Activated CD8-positive, alpha-beta T cell treated with anti-CD3 and anti-CD28 coated beads for 36 hours (primary cell): ENCODE measurements around the gene LRP1B. TPM values are rescaled to one million over a fixed set of nuclear protein-coding genes. Genes with fewer than 3 reads are reported as not detected.
"Not testable (repeated sequence)": the region's sequence is repeated elsewhere in the genome, so short reads cannot be mapped to it uniquely, and the experiment has no call there.

Experiments used
- ATAC-seq: fragments of 200-7000 bp; cut with Tn5 transposase; one replicate; pipeline ENCODE4 v1.10.0; 2021; ENCODE audit warnings: mild to moderate bottlenecking, moderate library complexity
- CTCF ChIA-PET: fragments of 350-600 bp; sonication (Branson Sonifier 250); formaldehyde crosslinking; loops from one replicate; lab custom pipeline; 2021; ENCODE audit warnings: antibody characterized with exemption; lab: Charles Lee
- POLR2A ChIA-PET: fragments of 350-600 bp; sonication (Branson Sonifier 250); formaldehyde crosslinking; loops from one replicate; lab custom pipeline; 2021; ENCODE audit warnings: antibody characterized with exemption; lab: Charles Lee
- DNase-seq: peaks from one replicate; pipeline ENCODE4 v3.0.0-alpha.2; 2020
- H3K27ac Mint-ChIP-seq: one replicate; pipeline ENCODE4 v1.8.0; 2021; ENCODE audit warnings: mild to moderate bottlenecking, mixed read lengths
- H3K27me3 Mint-ChIP-seq: one replicate; pipeline ENCODE4 v1.8.0; 2021; ENCODE audit warnings: mixed read lengths
- H3K36me3 Mint-ChIP-seq: one replicate; pipeline ENCODE4 v1.8.0; 2021; ENCODE audit warnings: low read depth, mixed read lengths
- H3K4me1 Mint-ChIP-seq: one replicate; pipeline ENCODE4 v1.8.0; 2021; ENCODE audit warnings: low read depth, mixed read lengths
- H3K4me3 Mint-ChIP-seq: one replicate; pipeline ENCODE4 v1.8.0; 2021; ENCODE audit warnings: mild to moderate bottlenecking, moderate library complexity, mixed read lengths
- H3K9me3 Mint-ChIP-seq: one replicate; pipeline ENCODE4 v1.8.0; 2021; ENCODE audit warnings: mixed read lengths
- intact Hi-C: fragments of 100-400 bp; cut with micrococcal nuclease; formaldehyde crosslinking; loops from one replicate; pipeline ENCODE4 v1.10.0; 2022
- total RNA-seq, 2 experiments: library from RNA; stranded (reverse); gene quantifications; one replicate each; pipeline ENCODE4 v1.2.3, GENCODE V29; 2021
- TF ChIP-seq, protein P1 (sequence below): fragments of 200-600 bp; IDR thresholded peaks from one replicate; pipeline ENCODE4 v1.8.0; 2022; ENCODE audit warnings: antibody characterized with exemption, mild to moderate bottlenecking

The LRP1B gene
- total RNA-seq, 2 experiments from 2014 or later: not detected

DNA sequence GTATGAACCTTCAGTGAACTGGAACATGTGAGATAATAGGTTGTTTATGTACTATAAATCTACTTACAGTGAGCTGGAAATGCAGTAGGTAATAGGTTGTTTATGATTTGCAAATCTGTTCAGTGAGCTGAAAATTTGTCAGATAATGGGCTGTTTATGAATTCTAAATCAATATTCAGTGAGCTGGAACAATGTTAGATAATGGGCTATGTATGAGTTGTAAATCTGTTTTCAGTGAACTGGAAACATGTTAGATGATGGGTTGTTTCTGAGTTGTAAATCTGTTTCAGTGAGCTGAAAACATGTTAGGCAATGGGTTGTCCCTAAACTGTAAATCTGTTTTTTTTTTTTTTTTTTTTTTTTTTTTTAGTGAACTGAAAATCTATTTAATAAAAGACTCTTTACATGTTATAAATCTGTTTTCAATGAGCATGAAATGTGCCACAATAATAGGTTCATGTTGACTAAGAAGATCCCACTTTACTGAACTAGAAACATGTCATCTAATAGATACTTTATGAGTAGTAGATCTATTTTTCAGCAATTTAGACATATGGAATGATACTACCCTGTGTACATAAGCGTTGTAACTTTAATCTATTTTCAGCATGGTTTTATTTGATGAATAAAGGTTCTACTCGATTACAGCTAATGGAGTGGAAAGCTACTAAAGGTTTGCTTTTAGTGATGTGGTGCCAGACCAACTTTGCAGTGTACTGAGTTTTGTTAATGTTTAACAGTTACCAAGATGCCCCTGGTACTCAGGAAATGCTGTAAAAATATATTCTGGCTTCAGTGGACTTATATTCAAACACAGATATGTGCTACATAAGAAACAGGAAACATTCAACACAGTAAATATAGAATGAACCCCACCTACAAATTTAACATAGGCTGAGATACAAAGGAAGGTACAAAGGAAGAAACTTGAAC lies 1471.8 kb downstream of the LRP1B start:
- ChIA-PET POLR2A (no interaction called here), CTCF (no interaction called here)
- no peaks in the 10 kb centered on the region for H3K36me3 Mint-ChIP-seq
- ATAC-seq: no peak
- no peaks in the 10 kb centered on the region for H3K27me3 Mint-ChIP-seq
- no peak for DNase-seq
- peaks cover 7% of the 10 kb centered on the region for H3K9me3 Mint-ChIP-seq
- H3K4me1 Mint-ChIP-seq: no peaks in the 10 kb centered on the region
- no peak overlapping the region for H3K4me3 Mint-ChIP-seq
- TF ChIP-seq, protein P1, sequence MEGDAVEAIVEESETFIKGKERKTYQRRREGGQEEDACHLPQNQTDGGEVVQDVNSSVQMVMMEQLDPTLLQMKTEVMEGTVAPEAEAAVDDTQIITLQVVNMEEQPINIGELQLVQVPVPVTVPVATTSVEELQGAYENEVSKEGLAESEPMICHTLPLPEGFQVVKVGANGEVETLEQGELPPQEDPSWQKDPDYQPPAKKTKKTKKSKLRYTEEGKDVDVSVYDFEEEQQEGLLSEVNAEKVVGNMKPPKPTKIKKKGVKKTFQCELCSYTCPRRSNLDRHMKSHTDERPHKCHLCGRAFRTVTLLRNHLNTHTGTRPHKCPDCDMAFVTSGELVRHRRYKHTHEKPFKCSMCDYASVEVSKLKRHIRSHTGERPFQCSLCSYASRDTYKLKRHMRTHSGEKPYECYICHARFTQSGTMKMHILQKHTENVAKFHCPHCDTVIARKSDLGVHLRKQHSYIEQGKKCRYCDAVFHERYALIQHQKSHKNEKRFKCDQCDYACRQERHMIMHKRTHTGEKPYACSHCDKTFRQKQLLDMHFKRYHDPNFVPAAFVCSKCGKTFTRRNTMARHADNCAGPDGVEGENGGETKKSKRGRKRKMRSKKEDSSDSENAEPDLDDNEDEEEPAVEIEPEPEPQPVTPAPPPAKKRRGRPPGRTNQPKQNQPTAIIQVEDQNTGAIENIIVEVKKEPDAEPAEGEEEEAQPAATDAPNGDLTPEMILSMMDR: no peak
- intact Hi-C loops: no loop called here
- no peak overlapping the region for H3K27ac Mint-ChIP-seq

DNA sequence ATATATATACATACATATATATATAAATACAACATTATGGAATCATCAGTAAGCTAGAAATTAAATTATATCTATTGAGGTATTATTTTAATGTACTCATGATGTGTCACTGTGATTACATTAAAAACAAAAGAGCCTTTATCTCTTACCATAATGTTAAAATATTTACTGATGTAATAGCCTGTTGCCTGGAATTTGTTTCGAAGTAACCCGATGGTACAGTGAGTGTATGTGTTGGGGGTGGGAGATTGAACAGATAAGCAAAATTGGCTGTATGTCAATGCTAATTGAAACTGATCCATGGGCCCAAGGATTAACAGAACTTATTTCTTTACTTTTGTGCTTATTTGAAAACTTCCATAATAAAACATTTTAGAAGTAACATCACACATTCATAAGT lies 1473.2 kb downstream of the LRP1B start:
- TF ChIP-seq, protein P1: no peak
- POLR2A ChIA-PET: no interaction called here
- H3K4me3 Mint-ChIP-seq: no peak overlapping the region
- no peaks in the 10 kb centered on the region for H3K36me3 Mint-ChIP-seq
- ATAC-seq (no peak), DNase-seq (no peak)
- CTCF ChIA-PET: no interaction called here
- peaks cover 10% of the 10 kb centered on the region for H3K9me3 Mint-ChIP-seq
- no peaks in the 10 kb centered on the region for H3K4me1 Mint-ChIP-seq
- no peaks in the 10 kb centered on the region for H3K27me3 Mint-ChIP-seq
- no peak overlapping the region for H3K27ac Mint-ChIP-seq
- intact Hi-C loops: no loop called here

DNA sequence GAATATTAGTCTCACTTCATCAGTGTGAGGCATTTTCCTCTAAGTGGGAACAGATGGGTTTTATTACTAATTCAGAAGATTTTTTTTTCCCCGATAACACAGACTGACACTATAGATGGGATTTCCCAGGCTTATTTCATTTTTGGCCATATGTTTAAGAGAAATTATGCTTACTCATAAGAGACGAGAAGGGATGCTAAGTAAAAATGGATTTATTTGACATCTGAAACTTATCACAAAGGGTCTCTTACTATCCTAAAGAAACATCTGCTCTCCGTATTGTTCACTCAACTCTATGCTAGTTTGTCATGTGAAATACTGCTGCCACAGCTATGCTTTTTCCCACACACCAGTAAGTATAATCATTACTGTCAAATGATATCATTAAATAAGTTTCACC lies 1476.3 kb downstream of the LRP1B start:
- Mint-ChIP-seq H3K27ac (no peak overlapping the region), H3K36me3 (no peaks in the 10 kb centered on the region), H3K27me3 (no peaks in the 10 kb centered on the region), H3K4me3 (no peak overlapping the region), H3K9me3 (peaks cover 9% of the 10 kb centered on the region), H3K4me1 (no peaks in the 10 kb centered on the region)
- POLR2A ChIA-PET: no interaction called here
- CTCF ChIA-PET: no interaction called here
- ATAC-seq (no peak), DNase-seq (no peak)
- TF ChIP-seq, protein P1: no peak
- intact Hi-C loops: no loop called here

DNA sequence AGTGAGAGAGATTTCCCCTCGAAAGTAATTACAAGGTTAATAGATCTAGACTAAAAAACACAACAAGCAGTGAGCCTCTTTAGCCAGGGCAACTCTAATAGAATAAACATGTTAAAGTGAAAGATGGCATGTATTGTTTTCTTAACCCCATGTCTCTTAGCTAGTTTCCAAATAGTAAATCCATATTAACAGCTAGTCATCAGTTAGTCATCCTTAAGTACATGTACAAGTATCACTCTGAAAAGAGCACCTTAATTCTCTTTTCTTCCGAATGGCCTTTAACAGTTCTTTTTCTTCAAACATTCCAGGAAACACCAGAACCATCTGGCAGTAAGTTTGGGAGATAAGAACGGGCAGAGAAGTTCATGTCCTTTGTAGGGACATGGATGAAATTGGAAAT lies 1480.0 kb downstream of the LRP1B start:
- CTCF ChIA-PET: no interaction called here
- H3K27me3 Mint-ChIP-seq: no peaks in the 10 kb centered on the region
- no peak overlapping the region for H3K4me3 Mint-ChIP-seq
- H3K36me3 Mint-ChIP-seq: no peaks in the 10 kb centered on the region
- H3K4me1 Mint-ChIP-seq: no peaks in the 10 kb centered on the region
- intact Hi-C loops: no loop called here
- H3K9me3 Mint-ChIP-seq: peaks cover 8% of the 10 kb centered on the region
- DNase-seq (no peak), ATAC-seq (no peak)
- POLR2A ChIA-PET: no interaction called here
- no peak overlapping the region for H3K27ac Mint-ChIP-seq
- TF ChIP-seq, protein P1: no peak

DNA sequence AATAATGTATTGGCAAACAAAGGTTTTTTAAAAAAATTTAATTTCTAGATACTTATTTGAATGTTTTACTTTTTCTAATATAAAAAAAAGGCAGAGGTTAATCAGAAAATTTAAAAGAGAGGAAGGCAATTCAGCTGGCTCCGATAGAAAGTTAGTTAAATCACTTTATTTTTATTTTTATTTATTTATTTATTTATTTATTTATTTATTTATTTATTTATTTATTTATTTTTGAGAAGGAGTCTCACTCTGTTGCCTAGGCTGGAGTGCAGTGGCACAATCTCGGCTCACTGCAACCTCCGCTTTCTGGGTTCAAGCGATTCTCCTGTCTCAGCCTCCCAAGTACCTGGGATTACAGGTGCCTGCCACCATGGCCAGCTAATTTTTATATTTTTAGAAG lies 1480.7 kb downstream of the LRP1B start:
- H3K36me3 Mint-ChIP-seq, ATAC-seq, H3K4me1 Mint-ChIP-seq, intact Hi-C loops, H3K27ac Mint-ChIP-seq, CTCF ChIA-PET, H3K4me3 Mint-ChIP-seq, DNase-seq, H3K27me3 Mint-ChIP-seq, POLR2A ChIA-PET, H3K9me3 Mint-ChIP-seq: not testable (repeated sequence)
